OCI-LY1 (cell line): Measurements from ENCODE around the gene CHCHD3.

ENCODE experiments used
- CTCF ChIP-seq: fragments of 200-600 bp; sonication (generic), shearing (Covaris generic); IDR thresholded peaks from 2 replicates; pipeline ENCODE4 v1.5.1; 2017; ENCODE audit warnings: mild to moderate bottlenecking, antibody characterized with exemption, low read length, moderate library complexity, mixed read lengths
- EZH2 ChIP-seq: fragments of 200-600 bp; sonication (generic), shearing (Covaris generic); IDR thresholded peaks from 2 replicates; pipeline ENCODE4 v1.8.0; 2017; ENCODE audit warnings: borderline replicate concordance, mixed run types, mild to moderate bottlenecking, antibody characterized with exemption, low read length, moderate library complexity, mixed read lengths

DNA sequence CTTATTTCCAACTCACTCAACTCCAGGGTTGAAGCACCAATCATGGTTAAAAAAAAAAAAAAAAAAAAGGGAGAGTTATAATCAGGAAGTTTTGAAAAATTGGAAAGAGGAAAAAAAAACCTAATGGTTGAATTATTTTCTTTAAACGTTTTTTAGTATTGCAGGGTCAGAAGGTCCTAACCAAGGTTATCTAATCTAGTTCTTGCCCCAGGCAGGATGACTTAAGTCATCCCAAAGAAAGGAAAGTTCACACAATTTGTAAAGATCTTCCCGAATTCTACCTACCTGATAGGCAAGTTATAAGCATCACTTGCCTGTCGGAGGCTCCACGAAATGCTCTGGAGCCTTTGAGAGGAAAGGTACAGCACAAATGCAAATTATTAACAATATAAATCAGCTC, 297.5 kb downstream of the CHCHD3 start:
- TF ChIP-seq EZH2 (no peak), CTCF (no peak)
